ENCODE results near the gene ACSF2.

- TF ChIP-seq POLR2A (IDR thresholded peaks at IDR 0.05; ENCODE audit: low read length) (no peak), CTCF (IDR thresholded peaks at IDR 0.05) (no peak), EP300 (IDR thresholded peaks at IDR 0.05) (no peak)
These were observed 31.6 kb downstream of the ACSF2 start for GRCh38 chr17:50457621-50458020.
